Stimulated activated CD4-positive, alpha-beta T cell treated with anti-CD3 and anti-CD28 coated beads, Interleukin-12 subunit alpha, Interleukin-12 subunit beta, amount 100 ng/mL, for 24 hours (primary cell): ENCODE measurements around the gene ASIC3.
"Not testable (repeated sequence)": the region's sequence is repeated elsewhere in the genome, so short reads cannot be mapped to it uniquely, and the experiment has no call there.

ENCODE experiments used
- DNase-seq, 2 experiments: peaks; one replicate each; pipeline ENCODE4 v3.0.0-alpha.2; 2020; ENCODE audit warnings: low read depth in 2 of 2

The ASIC3 gene

DNA sequence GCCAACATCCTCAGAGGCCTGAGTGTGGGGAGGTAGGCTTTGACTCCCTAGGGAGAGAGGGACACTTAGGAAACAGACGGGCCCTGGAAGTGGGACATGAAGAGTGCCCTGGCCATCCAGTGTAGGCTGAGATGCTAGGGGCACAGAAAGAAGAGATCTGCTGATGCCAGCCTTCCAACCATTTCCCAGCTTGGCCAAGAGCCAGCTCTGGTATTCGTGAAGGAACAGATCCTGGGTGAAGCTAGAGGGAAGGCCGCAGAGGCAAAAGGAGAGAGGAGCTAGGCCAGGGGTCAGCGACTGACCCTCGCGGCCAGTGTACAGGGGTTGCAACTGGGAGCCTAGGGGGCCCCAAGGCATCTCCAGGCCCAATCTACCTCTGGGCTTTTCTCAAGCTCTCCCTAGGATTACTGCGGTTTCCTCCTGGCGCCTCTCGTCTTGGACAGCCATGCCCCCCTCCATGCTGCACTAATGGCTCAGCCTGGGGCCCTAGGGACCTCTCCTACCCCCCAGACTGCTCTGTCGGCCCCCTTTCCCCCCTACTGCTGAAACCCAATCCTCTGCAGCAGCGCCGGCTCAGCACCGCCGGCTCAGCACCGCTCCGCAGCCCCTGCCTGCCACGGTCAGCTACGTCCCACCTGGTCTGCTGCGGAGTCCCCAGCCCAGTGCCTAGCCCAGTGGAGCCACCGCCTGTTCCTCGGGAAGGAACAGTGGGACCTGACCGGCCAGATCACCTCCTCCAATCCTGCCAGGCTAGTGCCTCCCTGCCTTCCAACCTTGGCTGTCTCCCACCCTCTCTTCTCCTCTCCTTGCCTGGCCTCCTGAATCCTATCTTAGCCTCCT lies at the start of gene ASIC3:
TSS of gene ASIC3 (plus strand) at position 556 of the 840 bp plus-strand sequence. CDS start 355 bp downstream, outside the sequence.
- DNase-seq, result no peak

GRCh38 chr7:150999001-150999400 lies 49.3 kb upstream of the ASIC3 start:
- no peak for DNase-seq

GRCh38 chr7:150999497-151000230 lies 48.7 kb upstream of the ASIC3 start:
- DNase-seq, result no peak

DNA sequence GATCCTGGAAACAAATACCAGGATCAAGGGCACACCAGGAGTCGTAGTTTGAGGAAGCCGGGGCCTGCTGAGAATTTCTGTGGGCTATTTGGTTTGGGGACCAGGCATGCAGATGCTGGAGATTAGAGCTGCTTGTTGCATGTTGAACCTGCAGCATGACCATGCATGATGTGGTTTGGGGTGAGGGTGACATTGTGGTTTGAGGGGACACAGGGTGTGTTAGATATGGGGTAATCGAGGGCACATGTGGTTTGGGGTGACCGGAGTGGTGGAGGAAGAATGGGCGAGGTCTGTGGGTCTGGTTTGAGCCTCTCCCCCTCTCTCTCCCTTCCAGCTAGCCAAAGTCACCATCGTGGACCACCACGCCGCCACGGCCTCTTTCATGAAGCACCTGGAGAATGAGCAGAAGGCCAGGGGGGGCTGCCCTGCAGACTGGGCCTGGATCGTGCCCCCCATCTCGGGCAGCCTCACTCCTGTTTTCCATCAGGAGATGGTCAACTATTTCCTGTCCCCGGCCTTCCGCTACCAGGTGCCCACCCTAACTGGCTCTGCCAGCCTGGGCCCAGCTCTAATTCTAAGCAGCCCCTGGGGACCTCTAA lies 47.3 kb upstream of the ASIC3 start:
- no peak for DNase-seq

GRCh38 chr7:151001546-151001945 lies 46.8 kb upstream of the ASIC3 start:
- no peak for DNase-seq

GRCh38 chr7:151003572-151003971 lies 44.8 kb upstream of the ASIC3 start:
- no peak for DNase-seq

- DNase-seq, result no peak
Observed at GRCh38 chr7:151005566-151005965, 42.8 kb upstream of the ASIC3 start.

GRCh38 chr7:151006590-151007300 lies 41.6 kb upstream of the ASIC3 start:
- no peak for DNase-seq

GRCh38 chr7:151007469-151007898 lies 40.8 kb upstream of the ASIC3 start:
- no peak for DNase-seq

- no peak for DNase-seq
Observed at GRCh38 chr7:151008143-151008510, 40.2 kb upstream of the ASIC3 start.

- peak; percentile 70 to 82 for DNase-seq
Observed at GRCh38 chr7:151008511-151009323, 39.6 kb upstream of the ASIC3 start.

GRCh38 chr7:151009327-151010036 lies 38.8 kb upstream of the ASIC3 start:
- no peak for DNase-seq

DNA sequence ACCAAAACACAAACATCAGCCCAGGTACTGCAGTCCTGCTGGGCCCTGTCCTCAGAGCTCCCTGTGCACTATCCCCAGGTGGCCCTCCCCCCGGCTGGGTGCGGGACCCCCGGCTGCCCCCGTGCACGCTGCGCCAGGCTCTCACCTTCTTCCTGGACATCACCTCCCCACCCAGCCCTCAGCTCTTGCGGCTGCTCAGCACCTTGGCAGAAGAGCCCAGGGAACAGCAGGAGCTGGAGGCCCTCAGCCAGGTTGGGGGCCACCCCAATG lies 38.4 kb upstream of the ASIC3 start:
- no peak for DNase-seq

GRCh38 chr7:151010307-151011096 lies 37.8 kb upstream of the ASIC3 start:
- no peak for DNase-seq

DNA sequence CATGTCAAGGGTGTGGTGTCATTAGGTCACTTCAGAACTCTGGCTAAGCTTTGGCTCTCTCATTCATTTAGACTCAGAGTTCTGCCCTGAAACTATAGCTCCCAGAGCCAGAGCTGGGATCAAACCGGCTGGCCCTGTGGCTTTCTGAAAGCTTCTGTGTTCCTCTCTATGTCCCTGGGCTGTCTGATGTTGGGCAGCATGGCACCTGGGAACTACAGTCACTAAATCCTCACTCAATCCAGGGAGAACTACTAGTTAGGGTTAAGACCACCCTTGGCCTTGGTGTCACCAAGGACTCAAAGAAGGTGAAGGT lies 37.3 kb upstream of the ASIC3 start:
- no peak for DNase-seq

DNA sequence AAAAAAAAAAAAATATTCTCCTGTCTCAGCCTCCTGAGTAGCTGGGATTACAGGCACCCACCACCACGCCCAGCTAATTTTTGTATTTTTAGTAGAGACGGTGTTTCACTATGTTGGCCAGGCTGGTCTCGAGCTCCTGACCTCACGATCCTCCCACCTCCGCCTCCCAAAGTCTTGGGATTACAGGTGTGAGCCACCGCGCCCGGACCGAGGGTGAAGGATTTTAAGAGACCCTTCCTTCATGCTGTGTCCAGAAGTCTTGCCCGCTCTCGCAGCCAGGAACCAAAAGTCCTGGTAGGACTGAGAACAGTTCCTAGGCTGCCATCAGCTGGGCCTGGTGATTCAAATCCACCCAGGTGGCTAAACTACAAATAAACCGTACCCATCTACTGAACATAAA lies 36.7 kb upstream of the ASIC3 start:
- not testable (repeated sequence) for DNase-seq

- no peak for DNase-seq
Observed at GRCh38 chr7:151012031-151012692, 36.2 kb upstream of the ASIC3 start.

- DNase-seq, result no peak
Observed at GRCh38 chr7:151012911-151013347, 35.4 kb upstream of the ASIC3 start.

DNA sequence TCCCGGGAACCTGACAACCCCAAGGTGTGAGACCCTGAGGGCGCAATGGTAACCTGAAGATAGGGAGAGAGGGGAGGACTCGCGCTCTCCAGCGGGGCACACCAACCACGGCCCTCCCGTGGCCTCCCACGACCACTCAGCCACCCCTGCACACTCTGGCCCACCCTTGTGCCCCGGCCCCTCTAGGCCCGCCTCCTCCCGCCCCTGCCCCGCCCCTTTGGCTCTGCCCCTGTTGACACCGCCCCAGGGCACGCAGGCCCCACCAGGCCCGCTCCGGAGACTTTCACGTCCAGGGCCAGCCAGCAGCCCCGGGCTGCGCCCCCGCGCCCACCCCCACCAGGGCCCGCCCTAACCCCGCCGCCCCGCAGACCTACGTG lies 35.0 kb upstream of the ASIC3 start:
- DNase-seq, result no peak
